HG02981 (cell line): ENCODE results near the gene TFDP2.
A peak's percentile ranks its signal among the peaks of the same experiment; 100 is the strongest.
"Not testable (repeated sequence)": the region's sequence is repeated elsewhere in the genome, so short reads cannot be mapped to it uniquely, and the experiment has no call there.

Experiments used
- ATAC-seq: cut with Tn5 transposase; IDR thresholded peaks from one replicate; pipeline ENCODE4 v1.9.1; 2021; ENCODE audit warnings: mild to moderate bottlenecking, moderate library complexity; ENCODE audit not compliant: unreplicated experiment

Gene TFDP2

GRCh38 chr3:142148792-142149672 is at the start of gene TFDP2:
Gene TFDP2 (minus strand): TSS chr3:142149544. CDS start chr3:142101749, 47,795 bp downstream.
- peak; percentile 100 for ATAC-seq

- ATAC-seq, result no peak
Measured at GRCh38 chr3:142188846-142189245, 39.5 kb upstream of the TFDP2 start.

DNA sequence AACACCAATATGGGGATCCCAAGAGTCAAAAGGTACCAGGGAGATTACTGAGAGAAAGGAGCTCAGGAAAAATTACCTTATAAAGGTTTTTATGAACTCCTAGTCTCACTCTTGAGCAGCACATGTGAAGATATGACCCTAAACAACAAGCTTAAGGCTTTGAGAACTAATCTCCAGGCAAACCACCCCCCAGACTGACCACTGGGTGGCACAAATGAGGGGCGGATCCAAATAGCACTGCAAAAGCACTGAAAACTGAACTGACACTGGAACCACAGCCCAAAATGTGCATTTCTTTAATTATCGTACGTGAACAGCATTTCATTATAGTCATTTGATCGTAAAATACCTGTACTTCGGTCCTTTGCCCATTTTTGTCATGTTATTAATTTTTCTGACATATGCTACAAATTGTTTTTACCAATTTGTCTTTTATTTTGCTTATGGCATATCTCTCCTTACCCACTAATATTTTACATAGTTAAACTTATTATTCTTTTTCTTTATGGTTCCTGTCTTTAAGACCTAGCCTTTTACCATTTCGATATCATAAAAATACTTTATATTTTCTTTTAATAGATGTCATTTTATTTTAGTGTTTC is 31.5 kb upstream of the TFDP2 start:
- no peak for ATAC-seq

GRCh38 chr3:142175478-142175877 is 26.1 kb upstream of the TFDP2 start:
- ATAC-seq, result no peak

GRCh38 chr3:142174559-142174958 is 25.2 kb upstream of the TFDP2 start:
- ATAC-seq, result no peak

DNA sequence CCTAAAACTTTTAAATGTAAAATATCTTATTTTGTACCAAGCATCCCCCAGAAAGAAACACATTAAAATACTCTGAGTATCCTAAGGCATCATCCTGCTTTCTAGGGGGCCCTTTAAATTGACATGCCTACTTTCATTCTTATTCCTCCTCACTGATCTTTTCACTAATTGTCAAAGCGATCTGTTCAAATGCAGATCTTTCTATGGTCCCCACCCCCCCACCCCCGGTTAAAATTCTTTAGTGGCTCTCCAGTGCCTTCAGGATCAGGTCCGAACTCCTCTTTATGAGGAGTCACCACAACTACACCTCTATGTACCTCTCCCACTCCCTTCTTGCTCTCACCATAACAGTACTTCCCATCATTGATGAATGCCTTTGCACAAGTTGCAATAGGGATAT is 19.2 kb upstream of the TFDP2 start:
- no peak for ATAC-seq

DNA sequence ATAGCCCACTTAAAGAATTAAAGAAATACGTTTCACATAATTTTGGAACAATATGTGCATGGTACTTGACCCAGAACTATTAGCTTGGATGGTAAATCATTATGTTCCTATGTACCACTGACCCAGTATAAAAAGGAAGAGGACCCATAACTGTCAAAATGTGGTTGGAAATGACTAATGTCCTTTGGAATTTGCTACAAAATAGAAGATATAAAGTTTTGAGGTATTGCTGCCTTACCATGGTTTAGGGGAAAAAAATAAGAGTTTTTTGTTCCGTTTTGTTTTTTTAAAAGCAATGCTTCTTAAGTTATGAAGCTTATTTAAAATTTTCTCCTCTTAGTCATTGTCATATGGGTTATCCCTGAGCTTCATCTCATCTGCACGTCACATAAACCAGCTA is 15.8 kb upstream of the TFDP2 start:
- ATAC-seq, result no peak

GRCh38 chr3:142159083-142159740 is 9.9 kb upstream of the TFDP2 start:
- no peak for ATAC-seq

- ATAC-seq, result no peak
Measured at GRCh38 chr3:142154186-142154585, 4.8 kb upstream of the TFDP2 start.

DNA sequence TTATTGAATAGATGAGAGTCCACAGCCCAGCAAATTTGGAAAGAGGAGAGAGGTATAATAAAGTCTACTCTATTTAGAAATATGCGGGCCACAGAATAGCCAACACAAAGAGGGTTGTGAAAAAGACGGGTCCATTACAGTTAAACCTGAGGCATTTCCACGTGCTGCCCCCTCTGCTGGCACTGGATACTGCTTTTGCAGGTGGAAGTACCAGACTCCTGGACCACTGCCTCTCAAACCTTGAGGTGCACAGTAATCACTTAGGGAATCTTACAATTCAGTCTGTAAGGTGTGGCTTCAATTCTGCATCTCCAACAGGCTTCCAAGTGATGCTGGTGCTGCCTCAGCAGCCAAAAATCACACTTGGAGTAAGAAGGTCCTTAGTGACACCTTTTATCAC is 3.0 kb upstream of the TFDP2 start:
- no peak for ATAC-seq

- no peak for ATAC-seq
Measured at GRCh38 chr3:142151828-142152227, 2.5 kb upstream of the TFDP2 start.

- no peak for ATAC-seq
Measured at GRCh38 chr3:142151240-142151639, 1.9 kb upstream of the TFDP2 start.

- no peak for ATAC-seq
Measured at GRCh38 chr3:142150271-142150670, 927 bp upstream of the TFDP2 start.

DNA sequence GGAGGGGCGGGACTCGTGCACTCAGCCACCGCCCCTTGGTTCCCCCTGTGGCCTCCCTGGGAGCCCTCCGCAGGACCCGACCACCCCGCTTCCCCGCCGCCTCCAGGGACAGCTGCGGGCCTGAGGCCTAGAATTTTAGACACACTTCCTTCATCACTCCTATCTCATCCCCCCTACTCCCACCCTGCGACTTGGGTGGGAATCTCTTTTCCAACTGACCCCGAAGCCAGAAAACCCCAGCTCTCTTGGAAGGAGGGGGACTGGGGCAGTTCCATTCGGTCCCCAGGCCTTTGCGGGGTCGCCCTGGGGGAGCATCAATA is 289 bp upstream of the TFDP2 start:
- no peak for ATAC-seq

- ATAC-seq, result no peak
Measured at GRCh38 chr3:142148044-142148791, 1.1 kb downstream of the TFDP2 start.

DNA sequence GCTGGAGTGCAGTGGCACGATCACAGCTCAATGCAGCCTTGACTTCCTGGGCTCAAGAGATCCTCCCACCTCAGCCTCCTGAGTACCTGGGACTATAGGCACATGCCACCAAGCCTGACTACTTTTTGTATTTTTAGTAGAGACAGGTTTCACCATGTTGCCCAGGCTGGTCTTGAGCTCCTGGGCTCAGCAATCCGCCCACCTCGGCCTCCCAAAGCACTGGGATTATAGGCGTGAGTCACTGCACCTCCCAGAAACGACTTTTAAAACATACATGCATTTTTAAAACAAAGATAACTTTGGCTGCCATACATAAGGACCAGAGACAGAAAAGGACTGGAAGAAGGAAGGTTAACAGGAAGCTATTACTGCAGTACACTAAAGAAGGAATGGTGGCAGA is 4.8 kb downstream of the TFDP2 start:
- ATAC-seq, result not testable (repeated sequence)

- not testable (repeated sequence) for ATAC-seq
Measured at GRCh38 chr3:142140608-142141285, 8.6 kb downstream of the TFDP2 start.

DNA sequence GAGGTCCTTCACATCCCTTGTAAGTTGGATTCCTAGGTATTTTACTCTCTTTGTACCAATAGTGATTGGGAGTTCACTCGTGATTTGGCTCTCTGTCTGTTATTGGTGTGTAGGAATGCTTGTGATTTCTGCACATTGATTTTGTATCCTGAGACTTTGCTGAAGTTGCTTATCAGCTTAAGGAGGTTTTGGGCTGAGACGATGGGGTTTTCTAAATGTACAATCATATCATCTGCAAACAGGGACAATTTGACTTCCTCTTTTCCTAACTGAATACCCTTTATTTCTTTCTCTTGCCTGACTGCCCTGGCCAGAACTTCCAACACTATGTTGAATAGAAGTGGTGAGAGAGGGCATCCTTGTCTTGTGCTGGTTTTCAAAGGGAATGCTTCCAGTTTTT is 12.3 kb downstream of the TFDP2 start:
- not testable (repeated sequence) for ATAC-seq

GRCh38 chr3:142134799-142135325 is 14.5 kb downstream of the TFDP2 start:
- ATAC-seq, result no peak

DNA sequence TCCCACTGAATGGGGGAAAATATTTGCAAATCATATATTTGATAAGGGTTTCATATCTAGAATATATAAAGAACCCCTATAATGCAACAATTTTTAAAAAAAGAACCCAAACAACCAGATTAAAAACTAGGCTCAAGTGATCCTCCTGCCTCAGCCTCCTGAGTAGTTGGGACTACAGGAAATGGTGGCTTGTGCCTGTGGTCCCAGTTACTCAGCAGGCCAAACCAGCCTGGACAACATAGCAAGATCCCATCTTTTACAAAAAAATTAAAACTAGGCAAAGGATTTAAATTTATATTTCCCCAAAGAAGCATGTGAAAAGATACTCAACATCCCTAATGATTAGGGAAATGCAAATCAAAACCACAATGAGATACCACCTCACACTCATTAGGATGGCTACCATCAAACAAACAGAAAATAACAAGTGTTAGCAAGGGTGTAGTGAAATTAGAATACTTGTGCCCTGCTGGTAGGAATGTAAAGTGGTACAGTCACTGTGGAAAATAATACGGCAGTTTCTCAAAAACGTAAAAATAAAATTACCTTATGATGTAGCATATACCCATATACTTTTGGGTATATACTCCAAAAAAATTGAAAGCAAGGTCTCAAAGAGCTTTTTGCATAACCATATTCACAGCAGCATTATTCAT is 19.7 kb downstream of the TFDP2 start:
- ATAC-seq, result no peak
